GM19395 (cell line): ENCODE results near the gene UBTD1.
A peak's percentile ranks its signal among the peaks of the same experiment; 100 is the strongest.
"Not testable (repeated sequence)": the region's sequence is repeated elsewhere in the genome, so short reads cannot be mapped to it uniquely, and the experiment has no call there.

Experiments used
- ATAC-seq: cut with Tn5 transposase; IDR thresholded peaks from one replicate; pipeline ENCODE4 v1.9.1; 2021; ENCODE audit warnings: mild to moderate bottlenecking, moderate library complexity; ENCODE audit not compliant: unreplicated experiment

UBTD1 gene

DNA sequence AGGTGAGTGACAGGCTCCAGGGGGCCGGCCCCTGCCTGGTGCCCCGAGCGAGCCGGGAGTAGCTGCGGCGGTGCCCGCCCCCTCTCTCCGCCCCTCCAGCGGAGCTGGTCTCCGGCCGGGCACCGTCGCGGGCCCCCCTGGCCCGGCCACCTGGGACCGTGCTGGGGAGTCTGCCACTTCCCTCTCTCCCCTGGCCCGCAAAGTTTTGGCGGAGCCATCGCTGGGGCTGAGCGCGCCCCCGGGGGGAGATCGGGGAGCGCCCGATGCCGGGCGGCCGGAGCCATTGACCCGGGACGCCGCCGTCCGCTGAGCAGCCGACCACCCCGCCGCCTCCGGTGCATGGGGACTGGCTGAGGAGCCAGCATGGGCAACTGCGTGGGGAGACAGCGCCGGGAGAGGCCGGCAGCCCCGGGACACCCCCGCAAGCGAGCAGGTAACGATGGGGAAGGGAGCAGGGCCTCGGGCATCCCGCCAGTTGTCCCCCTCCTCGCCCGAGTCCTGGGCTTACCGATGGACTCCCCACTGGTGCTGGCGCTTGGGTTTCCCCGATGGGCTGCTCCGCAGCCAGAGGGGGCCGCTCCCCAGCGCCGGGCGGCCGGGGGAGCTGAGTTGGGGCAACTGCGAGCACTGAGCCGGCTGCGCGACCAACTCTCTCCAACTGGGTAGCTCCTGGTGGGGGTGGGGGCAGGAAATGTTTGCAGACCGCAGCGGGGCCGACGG lies at the start of gene UBTD1:
TSS of gene UBTD1 (plus strand) at position 84 of the 720 bp plus-strand sequence. CDS start at position 364, 280 bp downstream.
- peak; percentile 7 for ATAC-seq

GRCh38 chr10:97450828-97451227 lies 47.9 kb upstream of the UBTD1 start:
- ATAC-seq = no peak

DNA sequence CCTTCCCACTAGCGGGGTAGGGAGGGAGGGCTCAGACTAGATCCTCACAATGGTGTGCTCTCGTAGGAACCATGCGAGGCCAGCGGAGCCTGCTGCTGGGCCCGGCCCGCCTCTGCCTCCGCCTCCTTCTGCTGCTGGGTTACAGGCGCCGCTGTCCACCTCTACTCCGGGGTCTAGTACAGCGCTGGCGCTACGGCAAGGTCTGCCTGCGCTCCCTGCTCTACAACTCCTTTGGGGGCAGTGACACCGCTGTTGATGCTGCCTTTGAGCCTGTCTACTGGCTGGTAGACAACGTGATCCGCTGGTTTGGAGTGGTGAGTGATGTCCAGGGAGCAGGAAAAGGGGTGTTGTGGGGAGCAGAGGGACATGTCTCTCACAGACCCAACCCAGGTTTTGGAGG lies 47.1 kb upstream of the UBTD1 start:
- ATAC-seq = no peak

GRCh38 chr10:97452352-97452751 lies 46.4 kb upstream of the UBTD1 start:
- ATAC-seq = no peak

DNA sequence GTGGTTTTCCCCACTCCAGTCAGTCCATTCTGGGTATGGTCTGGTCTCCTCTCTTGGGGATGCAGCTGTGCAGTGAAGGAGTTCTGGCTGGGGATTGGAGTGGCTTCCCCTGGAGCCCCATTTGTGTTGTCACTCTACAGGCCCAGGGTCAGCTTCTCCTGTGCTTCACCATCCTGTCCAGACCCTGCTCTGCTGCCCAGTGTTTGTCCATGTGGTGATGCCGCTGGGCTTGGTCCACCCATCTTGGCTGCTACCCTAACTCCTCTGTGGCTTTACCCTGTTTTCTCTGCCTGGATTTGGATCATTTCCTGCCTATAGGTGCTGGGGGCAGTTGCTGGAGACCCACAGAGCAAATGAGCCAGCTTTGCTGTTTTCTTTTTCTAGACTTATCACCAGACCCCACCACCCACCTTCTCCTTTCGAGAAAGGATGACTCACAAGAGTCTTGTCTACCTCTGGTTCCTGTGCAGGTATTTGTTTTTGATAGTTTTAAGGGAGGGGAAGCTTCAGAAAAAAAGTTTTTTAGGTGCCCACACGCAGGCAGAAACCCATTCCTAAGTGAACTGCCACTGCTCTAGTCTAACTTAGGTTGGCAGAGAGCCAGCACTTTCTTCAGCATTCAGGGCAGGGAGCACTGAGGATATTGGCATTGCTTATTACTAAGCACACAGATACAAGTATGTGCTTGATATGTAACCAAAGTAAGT lies 44.2 kb upstream of the UBTD1 start:
- no peak for ATAC-seq

GRCh38 chr10:97456034-97456685 lies 42.6 kb upstream of the UBTD1 start:
- ATAC-seq = no peak

- ATAC-seq = no peak
Observed at GRCh38 chr10:97456686-97457065, 42.0 kb upstream of the UBTD1 start.

DNA sequence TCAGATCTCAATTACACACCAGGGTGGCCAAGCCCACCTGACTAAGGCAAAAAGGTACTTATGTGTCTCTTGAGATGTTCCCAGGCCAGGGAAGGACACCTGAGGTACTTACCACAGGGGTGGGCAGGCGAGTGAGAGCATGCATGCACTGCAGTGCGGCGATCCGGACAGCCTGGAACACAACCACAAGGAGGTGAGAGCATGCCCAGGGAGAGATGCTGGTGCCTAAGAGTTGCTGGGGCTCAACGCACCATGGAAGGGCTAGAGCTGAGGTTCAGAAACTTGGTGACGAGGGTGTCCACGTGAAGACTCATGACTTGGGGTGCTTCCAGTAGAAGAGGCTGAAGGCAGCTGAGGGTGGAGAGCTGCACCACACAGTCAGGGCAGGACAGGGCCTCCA lies 39.6 kb upstream of the UBTD1 start:
- no peak for ATAC-seq

DNA sequence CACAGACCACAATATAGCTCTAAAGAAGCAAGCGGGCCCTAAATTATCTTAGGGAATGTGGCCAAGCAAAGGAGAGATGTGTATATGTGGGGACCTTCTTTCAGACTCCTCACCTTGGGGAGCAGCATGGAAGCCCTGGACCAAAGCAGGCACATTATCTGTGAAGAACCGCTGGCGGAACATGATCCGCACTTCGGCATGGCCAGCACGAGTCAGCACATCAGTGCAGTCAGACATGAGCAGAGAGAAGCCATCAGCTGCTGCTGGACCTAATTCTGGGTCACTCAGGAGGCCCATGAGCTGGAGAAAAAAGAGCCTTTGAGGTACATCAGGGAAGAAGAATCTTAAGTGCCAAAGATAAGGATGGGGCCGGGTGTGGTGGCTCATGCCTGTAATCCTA lies 38.8 kb upstream of the UBTD1 start:
- ATAC-seq = no peak

GRCh38 chr10:97462309-97462708 lies 36.4 kb upstream of the UBTD1 start:
- no peak for ATAC-seq

GRCh38 chr10:97463363-97464132 lies 35.2 kb upstream of the UBTD1 start:
- ATAC-seq = no peak

GRCh38 chr10:97464226-97464625 lies 34.5 kb upstream of the UBTD1 start:
- ATAC-seq = no peak

DNA sequence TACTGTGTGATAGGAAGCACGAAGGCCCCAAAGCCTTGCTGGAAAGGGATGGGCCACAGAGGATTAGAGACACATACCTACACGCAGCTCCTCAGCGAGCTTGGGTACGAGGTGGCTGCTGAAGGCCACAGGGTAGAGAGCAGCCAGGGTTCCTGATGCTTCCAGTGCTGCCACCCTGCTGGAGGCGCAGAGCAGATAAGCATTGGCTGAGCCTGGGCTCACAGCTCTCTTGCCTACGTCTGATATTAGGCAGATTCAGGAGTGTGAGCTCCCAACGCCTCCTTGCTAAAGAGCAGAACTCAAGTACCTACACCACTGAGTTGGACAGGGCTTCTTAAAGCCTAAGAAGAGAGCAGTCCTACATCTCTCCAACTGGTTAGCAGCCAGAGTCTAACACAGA lies 32.7 kb upstream of the UBTD1 start:
- no peak for ATAC-seq

DNA sequence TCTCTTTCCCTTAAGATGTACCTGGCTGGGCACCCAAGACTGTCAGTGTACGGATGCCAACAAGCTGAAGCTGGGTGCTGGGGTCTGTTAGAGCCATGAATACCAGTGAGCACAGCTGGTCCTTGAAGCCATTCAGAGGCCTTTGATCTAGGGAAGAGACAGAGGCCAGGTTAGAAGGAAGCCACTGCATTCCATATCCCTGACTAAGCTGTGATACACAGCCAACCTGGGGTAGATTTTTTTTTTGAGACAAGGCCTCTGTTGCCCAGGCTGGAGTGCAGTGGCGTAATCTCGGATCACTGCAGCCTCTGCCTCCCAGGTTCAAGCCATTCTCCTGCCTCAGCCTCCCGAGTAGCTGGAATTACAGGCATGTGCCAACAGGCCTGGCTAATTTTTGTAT lies 32.0 kb upstream of the UBTD1 start:
- ATAC-seq = no peak

DNA sequence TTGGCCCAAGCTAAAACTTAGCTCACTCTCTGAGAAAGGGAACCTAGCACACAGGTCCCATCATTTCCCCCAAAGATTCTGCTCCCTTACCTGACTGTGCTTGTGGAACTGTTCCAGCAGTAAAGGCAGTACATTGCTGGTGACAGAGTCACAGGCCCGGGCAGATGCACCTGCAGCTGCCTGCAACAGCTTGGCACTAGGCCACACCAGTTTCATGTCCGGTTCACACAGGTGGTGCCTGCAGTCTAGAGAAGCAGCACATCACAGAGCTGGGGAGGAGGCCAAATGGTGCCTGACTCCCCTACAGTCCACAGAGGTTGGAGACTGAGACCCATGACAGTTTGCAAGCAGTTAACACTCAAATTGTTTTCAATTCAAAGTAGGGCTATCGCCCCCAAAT lies 30.6 kb upstream of the UBTD1 start:
- no peak for ATAC-seq

GRCh38 chr10:97468781-97469180 lies 29.9 kb upstream of the UBTD1 start:
- not testable (repeated sequence) for ATAC-seq

DNA sequence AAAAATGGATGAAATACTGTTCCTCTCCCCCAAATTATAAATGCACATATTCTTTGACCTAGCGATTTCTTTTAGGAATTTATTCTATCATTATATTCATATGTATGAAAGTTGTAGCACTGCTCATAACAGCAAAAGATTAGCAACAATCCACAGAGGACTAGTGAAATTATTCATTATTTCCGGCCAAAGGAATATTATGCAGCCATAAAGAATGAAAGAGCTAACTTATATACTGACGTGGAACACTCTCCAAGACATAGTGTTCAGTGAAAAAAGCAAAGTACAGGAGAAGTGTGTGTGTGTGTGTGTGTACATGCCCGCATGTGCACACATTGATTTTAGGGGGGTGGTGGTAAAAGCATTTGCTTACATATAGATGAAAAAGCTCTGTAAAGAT lies 23.8 kb upstream of the UBTD1 start:
- ATAC-seq = no peak

- no peak for ATAC-seq
Observed at GRCh38 chr10:97475936-97476594, 22.7 kb upstream of the UBTD1 start.

DNA sequence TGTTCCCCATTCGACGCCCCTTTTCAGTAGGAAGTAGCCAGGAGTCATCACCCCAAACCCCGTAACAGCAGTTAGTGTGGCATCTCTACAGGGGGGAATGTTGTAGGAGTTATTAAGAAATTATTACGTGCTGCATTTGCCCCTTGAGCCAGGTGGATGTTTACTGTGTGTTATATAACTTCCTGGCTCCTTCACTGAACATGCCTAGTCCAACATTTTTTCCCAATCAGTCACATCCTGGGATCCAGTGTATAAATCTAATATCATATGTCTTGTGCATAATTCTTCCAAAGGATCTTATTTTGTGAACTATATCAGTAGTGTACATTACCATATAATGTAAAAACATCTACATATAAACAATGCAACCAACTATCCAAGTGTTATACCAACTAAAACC lies 19.3 kb upstream of the UBTD1 start:
- not testable (repeated sequence) for ATAC-seq

DNA sequence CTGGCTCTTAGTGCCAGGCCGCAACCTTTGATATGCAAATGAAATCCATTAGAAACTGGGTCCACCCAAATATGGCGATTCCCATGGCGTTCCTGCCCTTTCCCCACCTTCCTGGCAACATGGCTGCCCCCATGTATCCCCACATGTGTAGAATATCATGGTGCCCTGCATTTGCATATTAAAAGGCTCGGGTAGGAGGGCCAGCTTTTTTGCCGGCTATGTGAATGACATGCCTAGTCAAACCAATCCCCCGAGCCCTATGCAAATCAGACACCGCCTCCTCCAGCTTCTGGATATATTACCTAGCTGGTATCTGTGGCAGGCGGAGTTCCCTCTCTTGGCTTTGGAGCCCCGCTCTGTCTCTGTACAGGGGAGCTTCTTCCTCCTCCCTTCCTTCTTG lies 18.8 kb upstream of the UBTD1 start:
- ATAC-seq = no peak

DNA sequence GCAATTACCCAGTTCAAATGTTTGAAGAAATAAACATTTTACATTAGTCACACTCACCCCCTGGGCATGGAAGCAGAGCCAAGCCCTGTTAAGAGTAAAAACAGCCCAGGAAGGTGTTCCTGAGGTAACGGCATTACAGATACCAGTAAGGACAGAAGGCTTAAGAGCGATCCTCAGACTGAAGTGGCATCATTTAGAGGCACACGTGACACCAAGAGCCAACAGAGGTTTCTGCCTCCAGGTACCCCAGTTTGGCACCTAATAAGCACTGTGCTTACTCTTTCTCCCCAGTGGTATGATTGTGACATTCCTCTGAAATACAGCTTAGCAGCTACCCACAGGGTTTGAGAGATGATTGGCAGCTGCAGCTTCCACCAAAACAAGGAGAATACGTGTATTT lies 17.7 kb upstream of the UBTD1 start:
- no peak for ATAC-seq
